Esophagus (tissue), 2 donors: ENCODE measurements around the gene C5orf58. TPM values are rescaled to one million over a fixed set of nuclear protein-coding genes. Genes with fewer than 3 reads are reported as not detected.

Experiments
- H3K27ac ChIP-seq, 2 donors: one replicate each; pipeline ENCODE4 v1.5.1; 2013; ENCODE audit warnings: low read depth in 2 of 2, mild to moderate bottlenecking in 2 of 2, inconsistent platforms in 1 of 2, low read length in 1 of 2, moderate library complexity in 1 of 2
- H3K27me3 ChIP-seq, 2 donors: one replicate each; pipeline ENCODE4 v1.6.1; 2013; ENCODE audit warnings: low read length in 2 of 2, control low read depth in 1 of 2, mild to moderate bottlenecking in 1 of 2; ENCODE audit not compliant: insufficient read depth in 2 of 2, control insufficient read depth in 1 of 2
- H3K36me3 ChIP-seq, 2 donors: one replicate each; pipeline ENCODE4 v1.6.1; 2013; ENCODE audit warnings: low read length in 1 of 2; ENCODE audit not compliant: control insufficient read depth in 2 of 2, insufficient read depth in 2 of 2
- H3K4me1 ChIP-seq, 2 donors: one replicate each; pipeline ENCODE4 v1.6.1; 2013; ENCODE audit warnings: low read length in 1 of 2; ENCODE audit not compliant: control insufficient read depth in 2 of 2, insufficient read depth in 2 of 2
- H3K4me3 ChIP-seq, 2 donors: one replicate each; pipeline ENCODE4 v1.5.1; 2013; ENCODE audit warnings: low read length in 2 of 2, mild to moderate bottlenecking in 2 of 2, low read depth in 1 of 2, moderate library complexity in 1 of 2
- H3K9me3 ChIP-seq, 2 donors: one replicate each; pipeline ENCODE4 v1.6.1; 2013; ENCODE audit warnings: mild to moderate bottlenecking in 2 of 2, low read depth in 1 of 2, low read length in 1 of 2, moderate library complexity in 1 of 2; ENCODE audit not compliant: control insufficient read depth in 2 of 2, insufficient read depth in 1 of 2
- WGBS, 2 donors: extraction: QIAGEN DNeasy Blood & Tissue Kit; methylation state at CpG; one replicate each; pipeline ENCODE4 v1.1.7; 2013; 5-methylcytosine and 5-hydroxymethylcytosine counted together
- polyA plus RNA-seq, 2 donors: library from polyadenylated mRNA; stranded (reverse); fragments of 200-250 nt; gene quantifications; one replicate each; pipeline ENCODE4 v1.2.3, GENCODE V29; 2013
- donor health status: healthy with polysubstance abuse.
- donor health status: Bipolar disorder and iron deficiency.

Gene C5orf58
- polyA plus RNA-seq, 2 donors = 0.06 TPM; not detected in 1

GRCh38 chr5:170251462-170251861, 18.7 kb downstream of the C5orf58 start:
- WGBS, 2 donors = 48 to 75% methylated on average over 2 of the region's 2 CpGs
- no peak overlapping the region for H3K4me3 ChIP-seq
- no peaks in the 10 kb centered on the region for H3K36me3 ChIP-seq
- no peaks in the 10 kb centered on the region for H3K4me1 ChIP-seq
- no peaks in the 10 kb centered on the region for H3K27me3 ChIP-seq
- H3K27ac ChIP-seq = no peak overlapping the region
- no peaks in the 10 kb centered on the region for H3K9me3 ChIP-seq

- Histone ChIP-seq H3K27ac (no peak overlapping the region), H3K4me1 (no peaks in the 10 kb centered on the region), H3K36me3 (no peaks in the 10 kb centered on the region), H3K9me3 (no peaks in the 10 kb centered on the region), H3K27me3 (no peaks in the 10 kb centered on the region), H3K4me3 (no peak overlapping the region)
- 66 to 71% methylated on average over 3 of the region's 3 CpGs for WGBS, 2 donors
These were observed 19.3 kb downstream of the C5orf58 start for GRCh38 chr5:170252109-170252508.

GRCh38 chr5:170252720-170253350, 20.1 kb downstream of the C5orf58 start:
- Histone ChIP-seq H3K36me3 (no peaks in the 10 kb centered on the region), H3K27ac (no peak overlapping the region), H3K4me3 (no peak overlapping the region), H3K27me3 (no peaks in the 10 kb centered on the region), H3K4me1 (no peaks in the 10 kb centered on the region), H3K9me3 (no peaks in the 10 kb centered on the region)
- 69 to 71% methylated on average over 9 of the region's 9 CpGs for WGBS, 2 donors

GRCh38 chr5:170254056-170254455, 21.3 kb downstream of the C5orf58 start:
- H3K36me3 ChIP-seq = no peaks in the 10 kb centered on the region
- 42 to 47% methylated on average over 8 of the region's 8 CpGs for WGBS, 2 donors
- no peaks in the 10 kb centered on the region for H3K4me1 ChIP-seq
- H3K27ac ChIP-seq = no peak overlapping the region
- no peaks in the 10 kb centered on the region for H3K27me3 ChIP-seq
- no peak overlapping the region for H3K4me3 ChIP-seq
- no peaks in the 10 kb centered on the region for H3K9me3 ChIP-seq

GRCh38 chr5:170256571-170256970, 23.8 kb downstream of the C5orf58 start:
- Histone ChIP-seq H3K36me3 (peaks cover 0 to 5% of the 10 kb centered on the region in 2 donors), H3K9me3 (no peaks in the 10 kb centered on the region)

GRCh38 chr5:170257370-170257769, 24.6 kb downstream of the C5orf58 start:
- peaks cover 0 to 5% of the 10 kb centered on the region in 2 donors for H3K36me3 ChIP-seq
- H3K9me3 ChIP-seq = no peaks in the 10 kb centered on the region
- WGBS, 2 donors = 94 to 95% methylated on average over 4 of the region's 4 CpGs
- H3K4me3 ChIP-seq = no peak overlapping the region
- no peaks in the 10 kb centered on the region for H3K4me1 ChIP-seq
- no peaks in the 10 kb centered on the region for H3K27me3 ChIP-seq
- no peak overlapping the region for H3K27ac ChIP-seq

More at GRCh38 chr5:170256571-170256970, 23.8 kb downstream of the C5orf58 start:
- H3K4me3 ChIP-seq = no peak overlapping the region
- 95 to 100% methylated on average over 1 of the region's 1 CpG for WGBS, 2 donors
- H3K4me1 ChIP-seq = no peaks in the 10 kb centered on the region
- H3K27me3 ChIP-seq = no peaks in the 10 kb centered on the region
- no peak overlapping the region for H3K27ac ChIP-seq

GRCh38 chr5:170261528-170262043, 28.8 kb downstream of the C5orf58 start:
- H3K27me3 ChIP-seq = no peaks in the 10 kb centered on the region
- H3K4me3 ChIP-seq = no peak overlapping the region
- 87 to 91% methylated on average over 3 of the region's 3 CpGs for WGBS, 2 donors
- peaks cover 0 to 5% of the 10 kb centered on the region in 2 donors for H3K36me3 ChIP-seq
- H3K9me3 ChIP-seq = no peaks in the 10 kb centered on the region
- no peak overlapping the region for H3K27ac ChIP-seq
- no peaks in the 10 kb centered on the region for H3K4me1 ChIP-seq

- no peaks in the 10 kb centered on the region for H3K27me3 ChIP-seq
- H3K4me3 ChIP-seq = no peak overlapping the region
- H3K27ac ChIP-seq = no peak overlapping the region
- H3K36me3 ChIP-seq = peaks cover 0 to 5% of the 10 kb centered on the region in 2 donors
- WGBS, 2 donors = 69 to 76% methylated on average over 15 of the region's 15 CpGs
- no peaks in the 10 kb centered on the region for H3K9me3 ChIP-seq
- no peaks in the 10 kb centered on the region for H3K4me1 ChIP-seq
These were observed 29.6 kb downstream of the C5orf58 start for GRCh38 chr5:170262061-170263045.

- WGBS, 2 donors = 68 to 81% methylated on average over 4 of the region's 4 CpGs
- no peak overlapping the region for H3K27ac ChIP-seq
- no peak overlapping the region for H3K4me3 ChIP-seq
- H3K27me3 ChIP-seq = no peaks in the 10 kb centered on the region
- H3K4me1 ChIP-seq = no peaks in the 10 kb centered on the region
- H3K9me3 ChIP-seq = no peaks in the 10 kb centered on the region
- H3K36me3 ChIP-seq = peaks cover 0 to 5% of the 10 kb centered on the region in 2 donors
These were observed 31.1 kb downstream of the C5orf58 start for GRCh38 chr5:170263906-170264305.
